Keratinocyte (primary cell): Measurements from ENCODE around the gene TIAM2. TPM values are rescaled to one million over a fixed set of nuclear protein-coding genes. Genes with fewer than 3 reads are reported as not detected.

ENCODE experiments used
- DNase-seq: peaks from one replicate; pipeline ENCODE4 v3.0.0-alpha.2; 2011; ENCODE audit warnings: low read depth, missing footprints, low spot score
- FAIRE-seq: peaks from 2 replicates; lab custom pipeline; 2011; peaks lifted over from hg19 to GRCh38; lab: Jason Lieb, UNC
- H2AFZ ChIP-seq: 2 replicates; pipeline ENCODE4 v1.6.0; 2012; ENCODE audit warnings: low read length, control low read depth, inconsistent platforms; ENCODE audit not compliant: control insufficient read depth
- H3K27ac ChIP-seq: 2 replicates; pipeline ENCODE4 v1.5.1; 2011; ENCODE audit warnings: low read length; ENCODE audit not compliant: control insufficient read depth, insufficient read depth
- H3K27me3 ChIP-seq: 3 replicates; pipeline ENCODE4 v1.6.0; 2011; ENCODE audit warnings: low read length; ENCODE audit not compliant: control insufficient read depth, insufficient read depth; ENCODE audit errors: extremely low read depth
- H3K36me3 ChIP-seq, 2 experiments: 2 replicates in 1 of 2; 3 replicates in 1 of 2; pipeline ENCODE4 v1.5.1; 2011; ENCODE audit warnings: low read length in 2 of 2, mild to moderate bottlenecking in 1 of 2; ENCODE audit not compliant: control insufficient read depth in 2 of 2, insufficient read depth in 2 of 2; ENCODE audit errors: extremely low read depth in 1 of 2
- H3K4me1 ChIP-seq: 3 replicates; pipeline ENCODE4 v1.5.1; 2011; ENCODE audit warnings: low read length; ENCODE audit not compliant: control insufficient read depth, insufficient read depth; ENCODE audit errors: extremely low read depth
- H3K4me2 ChIP-seq: 3 replicates; pipeline ENCODE4 v1.6.0; 2011; ENCODE audit warnings: low read depth, low read length; ENCODE audit not compliant: control insufficient read depth, insufficient read depth; ENCODE audit errors: extremely low read depth
- H3K4me3 ChIP-seq, 3 experiments: fragments of 200-600 bp in 1 of 3; sonication (generic) in 1 of 3; 2 replicates in 2 of 3; 3 replicates in 1 of 3; pipeline ENCODE4 v1.5.1; 2011 to 2016; ENCODE audit warnings: low read length in 3 of 3, mild to moderate bottlenecking in 3 of 3, control low read depth in 2 of 3, inconsistent platforms in 1 of 3, low read depth in 1 of 3, mixed read lengths in 1 of 3, mixed run types in 1 of 3, moderate library complexity in 1 of 3; ENCODE audit not compliant: control insufficient read depth in 2 of 3, insufficient read depth in 2 of 3; ENCODE audit errors: extremely low read depth in 1 of 3
- H3K79me2 ChIP-seq: 2 replicates; pipeline ENCODE4 v1.6.0; 2012; ENCODE audit warnings: low read length; ENCODE audit not compliant: control insufficient read depth, insufficient read depth
- H3K9ac ChIP-seq: 3 replicates; pipeline ENCODE4 v1.6.0; 2011; ENCODE audit warnings: low read length; ENCODE audit not compliant: control insufficient read depth, insufficient read depth; ENCODE audit errors: extremely low read depth
- H3K9me1 ChIP-seq: 3 replicates; pipeline ENCODE4 v1.6.0; 2011; ENCODE audit warnings: low read length; ENCODE audit not compliant: control insufficient read depth, insufficient read depth; ENCODE audit errors: extremely low read depth
- H3K9me3 ChIP-seq: 2 replicates; pipeline ENCODE4 v1.5.1; 2012; ENCODE audit warnings: low read depth, low read length; ENCODE audit not compliant: control insufficient read depth
- H4K20me1 ChIP-seq: 3 replicates; pipeline ENCODE4 v1.6.0; 2011; ENCODE audit warnings: low read length; ENCODE audit not compliant: control insufficient read depth, insufficient read depth; ENCODE audit errors: extremely low read depth
- CTCF ChIP-seq, 3 experiments: IDR thresholded peaks in 1 of 3; conservative IDR thresholded peaks in 1 of 3; optimal IDR thresholded peaks in 1 of 3; 2 replicates in 2 of 3; 3 replicates in 1 of 3; pipeline versions ENCODE3 to v1.5.1; 2011; ENCODE audit warnings: low read length in 3 of 3, mild to moderate bottlenecking in 3 of 3, moderate library complexity in 2 of 3, control low read depth in 1 of 3, inconsistent platforms in 1 of 3; ENCODE audit not compliant: insufficient read depth in 2 of 3; ENCODE audit errors: extremely low read depth in 1 of 3
- EZH2 ChIP-seq: IDR thresholded peaks from one replicate; pipeline ENCODE4 v1.6.1; 2012; ENCODE audit warnings: inconsistent platforms, mild to moderate bottlenecking, low read length, moderate library complexity
- dilution Hi-C: fragments of 300-500 bp; cut with MboI; formaldehyde crosslinking; loops from one replicate; pipeline ENCODE4 v1.7.0; 2020; ENCODE audit warnings: low sequenced_read_pairs; ENCODE audit not compliant: extremely low pct_ligation_motif_present
- polyA plus RNA-seq, 5 experiments: library from polyadenylated mRNA; depleted of rRNA in 3 of 5; stranded (reverse) in 3 of 5; stranded (forward) in 1 of 5; unstranded in 1 of 5; fragments of >200 nt; gene quantifications; 1 replicate in 1 of 5; 2 replicates in 3 of 5; 3 replicates in 1 of 5; pipeline versions ENCODE4 v1.2.1 to v1.2.3, GENCODE V29; 2011 to 2012; ENCODE audit warnings: missing spikeins in 2 of 5, low read depth in 1 of 5, low replicate concordance in 1 of 5

The TIAM2 gene
- polyA plus RNA-seq, 1 donor (not counting 4 experiments of a cell fraction or from before 2014, with no cell fraction given) = 4.0 TPM

GRCh38 chr6:155040901-155041650 lies 46.0 kb downstream of the TIAM2 start:
- FAIRE-seq = no peak
- H4K20me1 ChIP-seq = no peaks in the 10 kb centered on the region
- no peak for DNase-seq
- TF ChIP-seq CTCF (optimal IDR thresholded peaks at IDR 0.05 in 1 of 3, IDR thresholded peaks at IDR 0.05 in 1 of 3, conservative IDR thresholded peaks at IDR 0.05 in 1 of 3; ENCODE audit: extremely low read depth in 1 of 3, insufficient read depth in 2 of 3, low read length in 3 of 3) = no peak
- TF ChIP-seq EZH2 = no peak
- no peaks in the 10 kb centered on the region for H3K9me1 ChIP-seq
- no peaks in the 10 kb centered on the region for H3K27me3 ChIP-seq
- no peaks in the 10 kb centered on the region for H3K79me2 ChIP-seq
- H3K36me3 ChIP-seq = no peaks in the 10 kb centered on the region
- no peak overlapping the region for H2AFZ ChIP-seq
- H3K27ac ChIP-seq = no peak overlapping the region
- H3K4me1 ChIP-seq = no peaks in the 10 kb centered on the region
- H3K9me3 ChIP-seq = no peaks in the 10 kb centered on the region
- H3K9ac ChIP-seq = no peak overlapping the region
- no peak overlapping the region for H3K4me3 ChIP-seq
- dilution Hi-C loops = no loop called here
- H3K4me2 ChIP-seq = no peak overlapping the region

GRCh38 chr6:155041741-155042279 lies 46.7 kb downstream of the TIAM2 start:
- FAIRE-seq (no peak), DNase-seq (no peak)
- dilution Hi-C loops = no loop called here
- H3K4me3 ChIP-seq = no peak overlapping the region
- no peak overlapping the region for H3K27ac ChIP-seq
- H3K4me1 ChIP-seq = no peaks in the 10 kb centered on the region
- no peaks in the 10 kb centered on the region for H3K9me3 ChIP-seq
- no peak overlapping the region for H3K9ac ChIP-seq
- no peaks in the 10 kb centered on the region for H3K79me2 ChIP-seq
- no peaks in the 10 kb centered on the region for H3K27me3 ChIP-seq
- no peaks in the 10 kb centered on the region for H3K36me3 ChIP-seq
- no peaks in the 10 kb centered on the region for H4K20me1 ChIP-seq
- H2AFZ ChIP-seq = no peak overlapping the region
- no peak for TF ChIP-seq EZH2
- no peak for TF ChIP-seq CTCF (optimal IDR thresholded peaks at IDR 0.05 in 1 of 3, IDR thresholded peaks at IDR 0.05 in 1 of 3, conservative IDR thresholded peaks at IDR 0.05 in 1 of 3; ENCODE audit: extremely low read depth in 1 of 3, insufficient read depth in 2 of 3, low read length in 3 of 3)
- no peak overlapping the region for H3K4me2 ChIP-seq
- no peaks in the 10 kb centered on the region for H3K9me1 ChIP-seq
